CD4-positive, alpha-beta T cell treated with Interleukin-4 for 1 hour (primary cell): ENCODE measurements around the gene GPAT2.
A peak's percentile ranks its signal among the peaks of the same experiment; 100 is the strongest.
"Not testable (repeated sequence)": the region's sequence is repeated elsewhere in the genome, so short reads cannot be mapped to it uniquely, and the experiment has no call there.

ENCODE experiments used
- DNase-seq, 2 donors: peaks; one replicate each; pipeline ENCODE4 v3.0.0-alpha.2; 2020 to 2022

The GPAT2 gene

GRCh38 chr2:96022701-96023447, 11.8 kb downstream of the GPAT2 start:
- peak; percentile 78 for DNase-seq

GRCh38 chr2:96022126-96022525, 12.6 kb downstream of the GPAT2 start:
- not testable (repeated sequence) for DNase-seq

- not testable (repeated sequence) for DNase-seq
These were observed 13.6 kb downstream of the GPAT2 start for GRCh38 chr2:96021142-96021541.

GRCh38 chr2:96019909-96020590, 14.7 kb downstream of the GPAT2 start:
- DNase-seq, result not testable (repeated sequence)

- DNase-seq, result not testable (repeated sequence)
These were observed 18.4 kb downstream of the GPAT2 start for GRCh38 chr2:96016321-96016720.

GRCh38 chr2:96012792-96013264, 21.9 kb downstream of the GPAT2 start:
- not testable (repeated sequence) for DNase-seq

- DNase-seq, result not testable (repeated sequence)
These were observed 22.5 kb downstream of the GPAT2 start for GRCh38 chr2:96012086-96012791.

GRCh38 chr2:96011129-96011455, 23.6 kb downstream of the GPAT2 start:
- DNase-seq, result peak; percentile 30 to 34

- peak; percentile 94 to 95 for DNase-seq
These were observed 24.2 kb downstream of the GPAT2 start for GRCh38 chr2:96010320-96011128.

- DNase-seq, result not testable (repeated sequence)
These were observed 24.9 kb downstream of the GPAT2 start for GRCh38 chr2:96009833-96010232.

GRCh38 chr2:96008051-96008450, 26.7 kb downstream of the GPAT2 start:
- not testable (repeated sequence) for DNase-seq

- DNase-seq, result not testable (repeated sequence)
These were observed 28.5 kb downstream of the GPAT2 start for GRCh38 chr2:96006248-96006647.

GRCh38 chr2:95992520-95993272, 42.0 kb downstream of the GPAT2 start:
- peak; percentile 61 to 81 for DNase-seq

GRCh38 chr2:95992102-95992501, 42.6 kb downstream of the GPAT2 start:
- DNase-seq, result peak; percentile 18 to 42

GRCh38 chr2:95991351-95992094, 43.2 kb downstream of the GPAT2 start, which contains the start of gene ANKRD36C:
Gene ANKRD36C (minus strand): TSS chr2:95991824. CDS start chr2:95991708, 116 bp downstream.
- peak; percentile 38 to 48 for DNase-seq

GRCh38 chr2:95990884-95991283, 43.8 kb downstream of the GPAT2 start:
- DNase-seq, result peak in 1 of 2 donors; percentile 15
